ENCODE measurements around the gene TAF1C.
"Not testable (repeated sequence)": the region's sequence is repeated elsewhere in the genome, so short reads cannot be mapped to it uniquely, and the experiment has no call there.

TAF1C gene

DNA sequence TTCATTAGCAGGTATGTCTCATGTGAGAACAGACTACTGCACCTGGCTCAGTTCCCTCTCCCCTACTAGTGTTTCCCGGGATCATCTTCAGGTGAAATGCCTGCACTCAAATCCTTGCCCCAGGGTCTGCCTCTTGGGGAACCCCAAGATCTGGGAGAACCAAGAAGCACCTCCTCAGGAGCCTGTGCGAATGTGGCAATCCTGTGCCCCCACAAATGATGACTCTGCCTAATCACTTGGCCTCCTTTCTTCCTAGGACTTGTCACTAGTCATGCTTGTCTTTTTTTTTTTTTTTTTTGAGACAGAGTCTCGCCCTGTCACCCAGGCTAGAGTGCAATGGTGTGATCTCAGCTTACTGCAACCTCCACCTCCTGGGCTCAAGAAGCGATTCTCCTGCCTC is 25.8 kb upstream of the TAF1C start:
- in situ Hi-C loops (cut with HindIII; ENCODE audit: low sequenced_read_pairs): no loop called here

DNA sequence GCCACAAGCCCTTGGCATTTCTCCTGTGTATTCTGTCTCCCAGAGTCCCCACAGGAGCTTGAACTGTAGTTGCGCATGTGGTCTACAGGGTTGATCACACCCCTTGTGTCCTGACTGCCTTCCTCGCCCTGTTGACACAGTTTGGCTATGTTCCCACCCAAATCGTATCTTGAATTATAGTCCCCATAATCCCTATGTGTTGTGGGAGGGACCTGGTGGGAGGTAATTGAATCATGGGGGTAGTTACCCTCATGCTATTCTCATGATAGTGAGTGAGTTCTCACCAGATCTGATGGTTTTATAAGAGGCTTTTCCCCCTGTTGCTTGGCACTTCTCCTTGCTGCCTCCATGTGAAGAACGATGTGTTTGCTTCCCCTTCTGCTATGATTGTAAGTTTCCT is 25.3 kb upstream of the TAF1C start:
- in situ Hi-C loops (cut with HindIII; ENCODE audit: low sequenced_read_pairs): no loop called here

DNA sequence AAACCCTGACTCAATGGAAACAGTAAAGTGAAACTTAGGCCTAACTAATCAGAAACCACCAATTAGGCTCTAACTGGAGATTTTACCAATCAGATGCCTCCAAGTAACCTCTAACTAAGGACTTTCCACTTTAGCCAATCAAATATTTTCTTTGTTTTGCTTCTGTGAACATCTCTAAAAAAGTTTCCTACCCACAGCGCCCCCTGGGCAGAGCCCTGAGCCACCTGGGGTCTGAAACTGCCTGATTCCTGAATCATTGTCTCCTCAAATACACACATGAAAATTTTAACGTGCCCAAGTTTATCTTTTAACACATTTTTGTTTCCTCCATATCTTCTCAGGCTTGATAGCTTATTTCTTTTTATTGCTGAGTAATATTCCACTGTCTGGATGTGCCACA is 23.1 kb upstream of the TAF1C start:
- in situ Hi-C loops (cut with HindIII; ENCODE audit: low sequenced_read_pairs): no loop called here

DNA sequence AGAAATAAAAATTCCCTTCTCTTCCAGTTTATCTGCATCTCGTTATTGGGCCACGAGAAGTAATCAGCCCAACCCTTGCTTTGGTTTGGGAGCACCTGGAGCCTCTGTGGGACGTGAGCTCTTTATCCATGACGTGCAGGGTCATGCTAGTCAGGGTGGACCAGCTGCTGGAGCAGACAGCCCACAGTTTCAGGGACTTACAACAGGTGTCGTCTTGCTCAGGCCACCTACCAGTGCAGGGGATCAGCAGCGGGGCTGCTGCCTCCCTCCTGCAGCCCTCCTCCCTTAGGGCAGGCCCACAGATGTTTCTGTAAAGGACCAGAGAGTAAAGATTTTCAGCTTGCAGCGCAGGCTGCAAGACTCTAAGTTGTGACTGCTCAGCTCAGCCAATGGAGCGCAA is 21.0 kb upstream of the TAF1C start:
- in situ Hi-C loops (cut with HindIII; ENCODE audit: low sequenced_read_pairs): no loop called here

DNA sequence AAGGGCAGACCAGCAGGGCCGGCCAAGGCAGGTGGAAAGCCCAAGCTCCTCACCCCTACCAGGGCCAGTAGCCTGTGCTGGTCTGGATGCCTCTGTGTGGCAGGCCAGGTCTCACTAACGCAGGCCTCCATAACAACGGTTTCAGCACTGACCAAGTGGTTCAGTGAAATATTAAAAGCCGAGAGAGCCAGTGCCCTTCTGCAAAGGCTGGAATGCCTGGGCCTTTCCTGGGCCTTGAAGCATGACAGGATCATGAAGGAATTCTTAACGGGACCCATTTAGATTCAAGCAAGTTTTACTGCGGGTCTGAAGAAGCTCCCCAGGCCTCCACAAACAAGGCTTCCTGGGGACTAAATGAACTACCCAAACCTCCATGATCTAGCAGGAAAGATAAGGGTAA is 20.4 kb upstream of the TAF1C start:
- in situ Hi-C loops (cut with HindIII; ENCODE audit: low sequenced_read_pairs): no loop called here

DNA sequence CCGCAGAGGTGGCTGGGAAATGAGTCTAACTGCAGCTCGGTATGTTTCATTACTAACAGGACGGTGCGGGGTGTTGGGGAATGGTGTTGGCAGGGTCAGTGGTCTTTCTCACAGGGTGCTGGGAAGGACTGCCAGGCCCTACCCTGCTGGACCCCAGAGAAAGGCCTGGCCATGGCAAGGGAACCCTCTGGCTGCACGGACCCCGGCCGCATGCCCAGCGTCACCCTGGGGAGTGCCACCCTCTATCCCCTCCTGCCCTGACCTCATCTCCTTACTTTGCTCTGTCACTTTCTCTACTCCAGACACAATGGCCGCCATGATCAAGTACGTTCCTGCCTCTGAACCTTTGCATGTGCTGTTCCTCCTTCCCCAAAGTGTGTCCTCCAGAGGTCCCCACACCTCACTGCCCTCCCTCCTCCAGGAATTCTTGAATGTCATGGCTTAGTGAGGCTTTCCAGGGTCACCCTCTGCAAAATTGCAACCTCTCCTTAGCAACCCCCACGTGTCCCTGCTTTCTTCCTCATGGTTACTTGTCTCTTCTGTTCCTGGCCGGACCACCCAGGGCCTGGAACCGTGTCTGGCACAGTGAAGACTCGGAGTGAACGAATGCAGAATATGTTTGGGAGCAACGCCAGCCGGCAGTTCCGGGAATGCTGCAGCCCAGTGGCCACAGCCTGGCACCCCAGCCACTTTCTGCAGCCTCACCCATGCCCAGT is 19.3 kb upstream of the TAF1C start:
- in situ Hi-C loops (cut with HindIII; ENCODE audit: low sequenced_read_pairs): no loop called here

DNA sequence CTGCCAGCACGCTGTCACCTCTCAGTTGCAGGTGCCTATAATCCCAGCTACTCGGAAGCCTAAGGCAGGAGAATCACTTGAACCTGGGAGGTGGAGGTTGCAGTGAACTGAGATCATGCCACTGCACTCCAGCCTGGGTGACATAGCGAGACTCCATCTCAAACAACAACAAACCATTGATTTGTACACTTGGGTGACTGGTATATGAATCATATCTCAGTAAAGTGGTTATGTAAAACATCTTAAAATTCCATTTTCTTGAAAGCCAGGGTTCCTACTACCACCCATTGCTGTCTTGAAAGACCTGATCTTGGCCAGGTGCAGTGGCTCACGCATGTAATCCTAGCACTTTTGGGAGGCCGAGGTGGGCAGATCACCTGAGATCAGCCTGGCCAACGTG is 18.3 kb upstream of the TAF1C start:
- in situ Hi-C loops (cut with HindIII; ENCODE audit: low sequenced_read_pairs): not testable (repeated sequence)

DNA sequence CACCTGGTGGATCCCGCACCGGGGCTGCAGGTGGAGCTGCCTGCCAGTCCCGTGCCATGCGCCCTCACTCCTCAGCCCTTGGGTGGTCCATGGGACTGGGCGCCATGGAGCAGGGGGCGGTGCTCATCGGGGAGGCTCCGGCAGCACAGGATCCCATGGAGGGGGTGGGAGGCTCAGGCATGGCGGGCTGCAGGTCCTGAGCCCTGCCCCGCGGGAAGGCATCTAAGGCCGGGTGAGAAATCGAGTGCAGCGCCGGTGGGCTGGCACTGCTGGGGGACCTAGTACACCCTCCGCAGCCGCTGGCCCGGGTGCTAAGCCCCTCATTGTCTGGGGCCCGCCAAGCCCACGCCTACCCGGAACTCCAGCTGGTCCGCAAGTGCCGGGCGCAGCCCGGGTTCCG is 17.7 kb upstream of the TAF1C start:
- in situ Hi-C loops (cut with HindIII; ENCODE audit: low sequenced_read_pairs): not testable (repeated sequence)

DNA sequence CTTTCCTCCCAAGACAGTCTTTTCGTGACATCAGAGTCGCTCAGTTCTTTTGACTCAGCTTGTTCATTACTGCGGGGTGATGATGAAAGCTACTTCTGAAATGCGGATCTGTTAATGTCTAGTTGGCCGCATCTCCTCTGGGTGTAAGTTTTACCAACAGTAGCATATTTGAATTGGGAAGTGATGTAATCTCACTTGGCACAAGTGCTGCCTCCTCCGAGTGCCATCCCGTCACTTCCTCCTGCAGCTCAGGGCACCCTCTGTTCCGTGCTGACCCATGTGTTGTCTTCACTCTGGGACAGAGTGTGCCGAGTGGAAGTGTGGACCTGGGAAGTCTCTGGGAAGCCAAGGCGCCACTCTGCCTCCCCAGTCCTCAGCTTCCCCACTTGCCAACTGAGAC is 13.0 kb upstream of the TAF1C start:
- in situ Hi-C loops (cut with HindIII; ENCODE audit: low sequenced_read_pairs): no loop called here

DNA sequence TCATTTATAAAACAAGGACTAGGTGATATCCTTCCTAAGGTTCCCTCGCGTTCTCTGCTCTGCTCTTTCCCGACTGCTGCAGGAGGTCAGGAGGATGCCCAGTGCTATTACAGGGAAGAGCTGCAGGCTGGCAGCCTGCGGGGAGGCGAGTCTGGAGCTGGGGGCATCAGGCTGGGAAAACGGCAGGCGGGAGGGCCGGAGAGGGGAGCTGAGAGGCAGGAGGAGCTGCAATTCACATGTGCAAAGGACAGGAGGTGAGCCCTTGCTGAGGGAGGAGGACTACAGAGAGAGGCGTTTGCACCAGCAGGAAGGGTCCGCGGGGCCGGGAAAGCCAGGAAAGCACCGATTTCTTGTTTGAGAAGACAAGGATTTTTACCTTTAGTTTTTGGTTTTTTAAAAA is 12.2 kb upstream of the TAF1C start:
- in situ Hi-C loops (cut with HindIII; ENCODE audit: low sequenced_read_pairs): no loop called here

DNA sequence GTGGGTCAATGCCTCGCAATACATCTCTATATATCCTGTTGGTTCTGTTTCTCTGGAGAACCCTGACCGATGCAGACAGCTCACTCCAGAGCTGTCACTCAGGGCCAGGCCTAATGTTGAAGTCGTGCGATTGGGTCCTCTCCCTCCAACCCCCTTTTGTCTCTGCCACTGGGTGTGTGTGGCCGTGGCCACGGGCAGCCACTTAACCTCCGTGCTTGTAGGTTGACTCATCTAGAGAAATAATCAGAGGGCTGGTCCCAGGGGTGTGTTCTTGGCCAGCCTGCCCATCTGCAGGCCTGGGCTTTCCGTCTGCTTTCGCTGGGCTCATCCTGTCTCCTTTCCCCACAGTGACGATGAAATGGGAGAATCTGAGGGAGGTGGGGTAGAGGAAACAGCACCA is 11.5 kb upstream of the TAF1C start:
- in situ Hi-C loops (cut with HindIII; ENCODE audit: low sequenced_read_pairs): no loop called here

DNA sequence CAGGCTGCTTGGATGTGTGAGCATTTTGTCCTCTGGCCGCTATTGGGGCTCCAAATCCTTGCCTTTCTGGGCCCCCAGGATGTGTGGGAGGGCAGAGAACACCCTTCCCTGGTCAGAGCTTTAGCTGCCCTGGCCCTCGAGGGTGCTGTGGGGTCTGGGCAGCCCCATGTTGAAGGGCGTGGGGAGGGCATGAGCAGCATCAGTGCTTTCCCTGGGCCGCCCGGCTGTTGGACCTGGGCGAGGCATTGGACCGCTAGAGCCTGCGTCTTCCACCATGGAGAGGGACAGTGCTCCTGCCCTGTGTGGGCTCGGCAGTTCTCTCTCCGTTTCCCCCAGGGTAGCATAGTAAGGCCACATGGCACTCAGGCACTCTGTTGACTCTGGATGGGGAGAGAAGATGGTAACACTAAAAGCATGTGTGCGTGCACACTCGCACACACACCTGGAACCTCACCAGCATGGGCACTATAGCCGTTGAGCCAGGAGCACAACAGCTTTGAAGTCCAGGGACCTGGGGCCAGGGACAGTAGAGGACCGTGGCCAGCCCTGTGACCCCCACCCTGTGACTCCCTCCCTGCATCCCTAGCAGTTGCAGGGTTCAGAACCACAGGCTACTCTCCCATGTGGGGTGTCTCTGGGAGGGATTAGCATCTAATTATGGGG is 10.7 kb upstream of the TAF1C start:
- in situ Hi-C loops (cut with HindIII; ENCODE audit: low sequenced_read_pairs): no loop called here

DNA sequence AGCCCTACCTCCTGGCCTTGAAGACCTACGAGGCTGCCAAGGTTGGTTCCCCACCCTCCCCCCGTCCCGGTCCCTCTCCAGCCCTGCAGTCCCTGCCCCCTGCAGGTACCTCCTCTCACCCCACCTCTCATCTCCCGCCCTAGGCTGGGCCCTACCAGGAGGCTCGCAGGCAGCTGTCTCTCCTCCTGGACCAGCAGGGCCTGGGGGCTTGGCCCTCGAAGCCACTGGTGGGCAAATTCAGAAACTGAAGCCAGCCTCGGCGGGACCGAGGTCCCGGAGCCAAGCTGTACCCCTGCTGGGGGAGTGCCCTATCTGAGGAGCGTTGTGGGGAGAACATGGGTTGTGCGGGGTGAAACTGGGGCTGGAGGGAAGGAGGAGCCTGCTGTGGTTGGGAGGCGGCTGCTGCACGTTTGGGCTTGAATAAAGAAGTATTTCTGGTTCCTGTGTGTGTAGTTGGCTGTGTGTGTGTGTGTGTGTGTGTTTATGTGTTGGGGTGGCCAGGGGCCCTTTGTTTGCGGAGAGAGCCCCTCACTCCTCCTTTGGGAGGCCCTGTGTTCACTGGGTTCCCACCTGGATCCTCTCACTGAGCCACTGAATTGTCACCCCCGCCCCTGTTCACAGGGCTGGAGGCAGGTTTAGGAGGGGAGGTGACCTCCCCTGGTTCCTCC is 10.0 kb upstream of the TAF1C start:
- in situ Hi-C loops (cut with HindIII; ENCODE audit: low sequenced_read_pairs): no loop called here

DNA sequence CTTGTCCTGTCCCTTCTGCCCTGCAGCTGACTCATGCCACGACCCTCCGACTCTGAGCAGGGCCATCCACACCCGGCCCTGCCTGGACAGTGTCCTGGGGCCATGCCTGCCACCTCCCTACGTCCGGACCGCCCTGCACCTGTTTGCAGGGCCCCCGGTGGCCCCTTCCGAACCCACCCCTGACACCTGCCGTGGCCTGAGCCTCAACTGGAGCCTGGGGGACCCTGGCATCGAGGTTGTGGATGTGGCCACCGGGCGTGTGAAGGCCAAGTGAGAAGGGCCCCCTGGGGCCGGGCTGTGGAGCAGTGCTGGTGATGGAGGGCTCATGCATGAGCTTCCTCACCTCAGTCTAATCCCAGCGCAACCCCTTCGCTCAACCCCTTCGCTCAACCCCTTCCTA is 9.2 kb upstream of the TAF1C start:
- in situ Hi-C loops (cut with HindIII; ENCODE audit: low sequenced_read_pairs): no loop called here

DNA sequence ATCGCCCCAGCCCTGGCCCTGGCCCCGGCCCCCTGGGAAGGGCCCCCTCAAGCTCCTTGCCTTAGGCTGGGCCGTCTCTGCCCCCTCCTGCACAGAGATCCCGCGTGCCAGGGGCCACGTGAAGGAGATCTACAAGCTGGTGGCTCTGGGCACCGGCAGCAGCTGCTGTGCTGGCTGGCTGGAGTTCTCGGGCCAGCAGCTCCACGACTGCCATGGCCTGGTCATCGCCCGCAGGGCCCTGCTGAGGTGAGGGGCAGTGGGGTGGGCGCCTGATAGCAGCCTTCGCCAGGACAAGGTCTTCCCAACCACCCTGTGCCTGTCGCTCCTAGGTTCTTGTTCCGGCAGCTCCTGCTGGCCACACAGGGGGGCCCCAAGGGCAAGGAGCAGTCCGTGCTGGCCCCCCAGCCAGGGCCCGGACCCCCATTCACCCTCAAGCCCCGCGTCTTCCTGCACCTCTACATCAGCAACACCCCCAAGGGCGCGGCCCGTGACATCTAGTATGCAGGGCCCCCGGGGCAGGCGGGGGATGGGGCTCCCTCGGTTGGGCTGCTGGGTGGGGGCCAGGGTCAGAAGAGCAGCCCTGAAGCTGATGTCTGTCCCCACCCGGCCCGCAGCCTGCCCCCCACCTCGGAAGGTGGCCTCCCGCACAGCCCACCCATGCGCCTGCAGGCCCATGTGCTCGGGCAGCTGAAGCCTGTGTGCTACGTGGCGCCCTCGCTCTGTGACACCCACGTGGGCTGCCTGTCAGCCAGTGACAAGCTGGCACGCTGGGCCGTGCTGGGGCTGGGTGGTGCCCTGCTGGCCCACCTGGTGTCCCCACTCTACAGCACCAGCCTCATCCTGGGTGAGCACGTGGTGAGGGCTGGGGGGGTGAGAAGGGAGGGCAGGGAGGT is 8.6 kb upstream of the TAF1C start:
- in situ Hi-C loops (cut with HindIII; ENCODE audit: low sequenced_read_pairs): no loop called here

DNA sequence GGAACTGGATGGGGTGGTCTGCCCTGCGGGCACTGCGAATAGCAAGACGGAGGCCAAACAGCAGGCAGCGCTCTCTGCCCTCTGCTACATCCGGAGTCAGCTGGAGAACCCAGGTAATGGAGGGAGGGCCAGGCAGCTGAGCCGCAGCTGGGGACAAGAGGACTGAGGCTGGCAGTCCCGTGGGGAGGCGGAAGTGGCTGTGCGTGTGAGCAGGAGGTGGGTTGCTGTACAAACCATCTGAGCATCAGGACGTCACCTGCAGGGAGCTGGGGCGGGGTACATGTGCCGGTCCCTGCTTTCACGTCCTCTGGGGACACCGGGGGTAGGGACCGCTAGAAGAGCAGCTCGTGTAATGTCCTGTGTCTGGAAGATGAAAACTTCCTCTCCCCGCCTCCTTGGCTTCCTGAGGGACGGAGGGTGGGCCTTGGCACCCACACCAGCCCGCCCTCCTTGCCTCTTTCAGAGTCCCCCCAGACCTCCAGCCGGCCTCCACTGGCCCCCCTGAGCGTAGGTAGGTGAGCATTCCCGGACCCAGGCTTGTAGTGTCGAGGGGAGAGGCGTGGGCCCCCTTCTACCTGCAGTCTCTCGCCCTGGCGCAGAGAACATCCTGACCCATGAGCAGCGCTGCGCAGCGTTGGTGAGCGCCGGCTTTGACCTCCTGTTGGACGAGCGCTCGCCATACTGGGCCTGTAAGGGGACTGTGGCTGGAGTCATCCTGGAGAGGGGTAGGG is 7.8 kb upstream of the TAF1C start:
- in situ Hi-C loops (cut with HindIII; ENCODE audit: low sequenced_read_pairs): no loop called here

DNA sequence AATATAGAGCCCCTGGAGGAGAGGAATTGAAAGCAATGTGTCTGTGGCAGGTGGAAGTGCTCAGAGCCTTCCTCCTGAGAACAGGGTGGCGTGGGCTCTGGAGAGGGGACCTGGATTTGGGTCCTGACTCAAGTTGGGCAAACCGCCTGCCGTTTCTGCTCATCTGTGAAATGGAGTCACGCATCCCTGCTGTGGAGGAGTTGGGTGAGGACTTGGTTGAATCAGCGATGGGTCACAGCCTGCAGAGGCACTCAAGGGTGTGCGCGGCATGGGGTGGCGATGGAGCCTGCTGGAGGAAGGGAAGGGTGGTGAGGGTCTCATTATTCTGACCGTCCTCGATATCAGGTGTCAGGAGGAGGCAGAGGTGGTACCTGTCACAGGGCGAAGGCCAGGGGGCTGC is 7.2 kb upstream of the TAF1C start:
- in situ Hi-C loops (cut with HindIII; ENCODE audit: low sequenced_read_pairs): no loop called here

DNA sequence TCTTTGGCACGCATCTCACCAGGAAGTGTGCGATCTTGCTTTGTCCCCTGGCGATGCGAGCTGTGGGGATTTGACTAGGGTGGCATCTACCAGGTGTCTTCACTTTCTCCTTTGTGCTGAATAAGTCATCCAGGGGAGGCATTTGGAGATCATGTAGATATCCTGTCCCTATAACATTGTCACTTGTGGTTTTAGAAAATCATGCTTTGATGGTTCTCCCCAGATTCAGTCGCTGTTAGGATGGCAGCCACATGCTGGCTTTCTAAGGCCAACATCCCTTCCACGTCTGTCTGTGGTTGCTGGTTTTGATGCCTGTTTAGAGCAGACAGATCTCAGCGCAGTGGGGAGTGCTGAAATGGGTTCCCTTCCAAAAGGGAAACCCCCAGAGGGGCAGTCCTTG is 6.6 kb upstream of the TAF1C start:
- in situ Hi-C loops (cut with HindIII; ENCODE audit: low sequenced_read_pairs): no loop called here

DNA sequence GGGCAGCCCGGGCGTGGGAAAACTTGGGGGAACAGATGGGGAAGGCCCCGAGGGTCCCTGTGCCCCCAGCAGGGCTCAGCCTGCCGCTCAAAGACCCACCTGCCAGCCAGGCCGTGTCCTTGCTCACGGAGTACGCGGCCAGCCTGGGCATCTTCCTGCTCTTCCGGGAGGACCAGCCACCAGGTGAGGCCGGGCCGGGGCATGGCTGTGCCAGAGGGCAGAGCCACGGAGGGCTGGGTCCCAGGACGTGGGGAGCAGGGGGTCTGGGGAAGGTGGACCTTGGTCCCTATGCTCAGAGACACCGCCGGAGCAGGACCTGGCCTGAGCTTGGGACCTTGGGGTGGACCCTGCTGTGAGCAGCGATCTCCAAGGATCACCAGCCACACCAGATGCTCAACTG is 4.6 kb upstream of the TAF1C start:
- in situ Hi-C loops (cut with HindIII; ENCODE audit: low sequenced_read_pairs): no loop called here

DNA sequence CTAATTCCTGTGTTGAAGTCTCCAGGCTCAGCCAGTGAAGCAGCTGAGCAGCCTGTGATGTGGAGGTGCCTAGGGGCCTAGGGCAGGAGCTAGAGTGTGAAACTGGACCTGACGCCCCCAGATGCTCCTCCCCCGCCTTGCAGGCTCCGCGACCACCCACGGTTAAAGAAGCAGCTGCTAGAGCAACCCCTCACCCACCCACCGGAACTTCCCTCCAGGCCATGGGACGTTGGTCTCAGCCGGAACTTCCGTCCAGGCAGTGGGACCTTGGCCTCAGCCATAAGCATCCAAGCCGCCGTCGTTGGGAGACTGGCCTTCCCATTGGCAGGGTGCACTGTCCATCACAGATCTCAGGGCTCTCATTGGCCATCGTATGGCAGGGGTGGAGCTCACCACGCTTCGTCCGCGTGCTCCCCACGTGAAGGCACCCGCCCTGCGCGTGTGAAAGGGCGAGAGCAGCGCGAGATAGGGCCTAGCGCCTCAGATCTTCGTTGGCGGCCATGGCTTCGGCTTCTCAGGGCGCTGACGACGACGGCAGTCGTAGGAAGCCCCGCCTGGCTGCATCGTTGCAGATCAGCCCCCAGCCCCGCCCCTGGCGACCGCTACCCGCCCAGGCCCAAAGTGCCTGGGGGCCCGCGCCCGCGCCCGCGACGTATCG is 4.0 kb upstream of the TAF1C start, which contains the start of gene ADAD2:
Gene ADAD2, plus strand, starts transcription at position 427 of the 658 bp plus-strand sequence. Its CDS starts 74 bp downstream, at position 501.
- in situ Hi-C loops (cut with HindIII; ENCODE audit: low sequenced_read_pairs): no loop called here

Measured in DLD1 (cell line).